Neutrophil (primary cell): ENCODE results near the gene ABLIM2.

ENCODE experiments used
- H3K27ac ChIP-seq: fragments of 200-600 bp; sonication (generic); 2 replicates; pipeline ENCODE4 v1.5.1; 2016; ENCODE audit warnings: mild to moderate bottlenecking, moderate library complexity
- H3K27me3 ChIP-seq: fragments of 200-600 bp; sonication (generic); 2 replicates; pipeline ENCODE4 v1.6.0; 2016; ENCODE audit warnings: mild to moderate bottlenecking
- H3K36me3 ChIP-seq: fragments of 200-600 bp; sonication (generic); 2 replicates; pipeline ENCODE4 v1.5.1; 2017
- H3K4me1 ChIP-seq, 2 experiments: fragments of 200-600 bp in 1 of 2; sonication (generic) in 1 of 2; 1 replicate in 1 of 2; 2 replicates in 1 of 2; pipeline versions ENCODE4 v1.5.1 to v1.6.1; 2013 to 2016; ENCODE audit warnings: low read depth in 1 of 2, low read length in 1 of 2, mild to moderate bottlenecking in 1 of 2, moderate library complexity in 1 of 2; ENCODE audit not compliant: control insufficient read depth in 1 of 2, insufficient read depth in 1 of 2
- H3K4me3 ChIP-seq, 2 experiments: fragments of 200-600 bp in 1 of 2; sonication (generic) in 1 of 2; 1 replicate in 1 of 2; 2 replicates in 1 of 2; pipeline ENCODE4 v1.5.1; 2013 to 2016; ENCODE audit warnings: low read depth in 1 of 2, low read length in 1 of 2, mild to moderate bottlenecking in 1 of 2, moderate library complexity in 1 of 2
- H3K9me3 ChIP-seq: fragments of 200-600 bp; sonication (generic); 2 replicates; pipeline ENCODE4 v1.5.1; 2016
- TF ChIP-seq, protein P1 (sequence below): fragments of 200-600 bp; sonication (generic); IDR thresholded peaks from 2 replicates; pipeline ENCODE4 v1.5.1; 2016; ENCODE audit warnings: antibody characterized with exemption

The ABLIM2 gene

DNA sequence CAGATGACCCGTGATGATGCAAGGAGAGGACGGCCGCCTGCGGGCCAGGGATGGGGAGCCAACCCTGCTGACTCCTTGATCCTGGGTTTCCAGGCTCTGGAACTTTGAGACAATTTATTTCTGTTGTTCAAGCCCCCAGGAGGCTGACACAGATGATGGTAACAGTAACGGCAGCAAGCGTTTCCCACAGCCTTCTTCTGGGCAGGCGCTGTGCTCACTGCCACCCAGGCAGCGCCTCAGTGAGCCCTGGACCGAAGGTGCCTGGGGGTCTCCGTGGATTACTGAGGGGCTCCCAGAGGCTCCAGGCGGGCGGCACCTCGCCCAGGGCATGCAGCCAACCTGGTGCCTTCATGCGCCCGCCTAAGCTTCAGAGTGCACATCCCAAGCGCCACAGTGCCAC is 115.0 kb downstream of the ABLIM2 start:
- H3K36me3 ChIP-seq = no peaks in the 10 kb centered on the region
- TF ChIP-seq, protein P1, sequence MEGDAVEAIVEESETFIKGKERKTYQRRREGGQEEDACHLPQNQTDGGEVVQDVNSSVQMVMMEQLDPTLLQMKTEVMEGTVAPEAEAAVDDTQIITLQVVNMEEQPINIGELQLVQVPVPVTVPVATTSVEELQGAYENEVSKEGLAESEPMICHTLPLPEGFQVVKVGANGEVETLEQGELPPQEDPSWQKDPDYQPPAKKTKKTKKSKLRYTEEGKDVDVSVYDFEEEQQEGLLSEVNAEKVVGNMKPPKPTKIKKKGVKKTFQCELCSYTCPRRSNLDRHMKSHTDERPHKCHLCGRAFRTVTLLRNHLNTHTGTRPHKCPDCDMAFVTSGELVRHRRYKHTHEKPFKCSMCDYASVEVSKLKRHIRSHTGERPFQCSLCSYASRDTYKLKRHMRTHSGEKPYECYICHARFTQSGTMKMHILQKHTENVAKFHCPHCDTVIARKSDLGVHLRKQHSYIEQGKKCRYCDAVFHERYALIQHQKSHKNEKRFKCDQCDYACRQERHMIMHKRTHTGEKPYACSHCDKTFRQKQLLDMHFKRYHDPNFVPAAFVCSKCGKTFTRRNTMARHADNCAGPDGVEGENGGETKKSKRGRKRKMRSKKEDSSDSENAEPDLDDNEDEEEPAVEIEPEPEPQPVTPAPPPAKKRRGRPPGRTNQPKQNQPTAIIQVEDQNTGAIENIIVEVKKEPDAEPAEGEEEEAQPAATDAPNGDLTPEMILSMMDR = no peak
- H3K4me3 ChIP-seq = no peak overlapping the region
- H3K27ac ChIP-seq = no peak overlapping the region
- H3K9me3 ChIP-seq = no peaks in the 10 kb centered on the region
- no peaks in the 10 kb centered on the region for H3K4me1 ChIP-seq
- peaks cover 67% of the 10 kb centered on the region for H3K27me3 ChIP-seq

DNA sequence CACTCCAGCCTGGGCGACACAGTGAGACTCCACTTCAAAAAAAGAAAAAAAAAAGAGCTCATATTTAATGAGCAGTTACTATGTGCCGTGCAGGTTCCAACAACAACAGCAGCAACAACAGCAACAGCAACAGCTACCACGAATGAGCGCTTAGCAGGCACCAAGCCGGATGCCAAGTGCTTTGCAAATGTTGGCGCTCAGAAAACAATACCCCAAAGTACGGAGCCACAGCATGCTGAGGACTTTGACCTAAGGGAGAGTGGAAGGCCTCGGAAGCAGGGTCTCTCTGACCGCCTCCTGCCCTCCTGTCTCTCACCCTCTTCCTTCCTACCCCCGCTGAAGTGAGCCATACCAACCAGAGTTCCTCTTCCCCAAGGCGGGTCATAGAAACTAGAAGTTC is 116.7 kb downstream of the ABLIM2 start:
- Histone ChIP-seq H3K9me3 (no peaks in the 10 kb centered on the region), H3K27me3 (peaks cover 72% of the 10 kb centered on the region), H3K27ac (no peak overlapping the region), H3K36me3 (no peaks in the 10 kb centered on the region), H3K4me3 (no peak overlapping the region), H3K4me1 (no peaks in the 10 kb centered on the region)
- TF ChIP-seq, protein P1 = no peak

DNA sequence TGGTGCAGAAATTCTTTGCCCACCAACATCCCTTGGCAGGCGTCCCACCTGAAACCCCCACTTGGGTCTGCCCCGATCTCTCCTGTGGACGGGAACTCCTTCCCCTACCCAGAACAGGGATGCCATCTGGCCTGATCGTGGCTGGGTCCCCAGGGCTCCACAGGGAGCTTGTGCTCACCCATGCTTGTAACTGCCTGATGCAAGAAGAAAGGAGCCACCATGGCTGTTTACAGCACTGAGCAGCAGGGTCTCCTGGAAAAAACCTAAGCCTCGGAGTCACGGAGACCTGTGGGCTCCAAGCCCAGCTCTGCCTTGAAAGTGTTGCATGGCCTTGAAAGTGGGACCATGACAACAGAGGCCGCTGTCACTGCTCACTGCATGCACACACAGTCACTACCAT is 117.4 kb downstream of the ABLIM2 start:
- Histone ChIP-seq H3K36me3 (no peaks in the 10 kb centered on the region), H3K27ac (no peak overlapping the region), H3K27me3 (peaks cover 70% of the 10 kb centered on the region), H3K4me1 (no peaks in the 10 kb centered on the region), H3K9me3 (no peaks in the 10 kb centered on the region), H3K4me3 (no peak overlapping the region)
- TF ChIP-seq, protein P1 = no peak

DNA sequence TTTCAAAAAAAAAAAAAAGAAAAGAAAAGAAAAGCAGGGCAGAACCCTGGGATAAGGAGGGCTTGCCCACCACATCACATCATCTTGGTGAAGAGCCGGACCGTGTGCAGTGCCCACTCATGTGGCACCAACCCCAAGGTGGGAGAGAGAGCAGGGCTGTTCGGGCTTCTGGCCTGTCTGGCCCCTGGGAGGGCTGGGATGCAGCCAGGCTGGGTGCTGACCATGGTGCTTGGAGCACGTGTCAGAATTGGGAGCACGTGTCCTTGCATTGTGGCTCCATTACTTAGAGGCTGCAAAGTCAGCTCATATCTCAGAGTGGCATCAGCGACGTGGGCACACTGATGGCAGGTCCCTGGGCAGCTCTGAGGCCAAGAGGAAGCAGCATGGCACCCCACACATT is 118.0 kb downstream of the ABLIM2 start:
- H3K27me3 ChIP-seq = peaks cover 70% of the 10 kb centered on the region
- TF ChIP-seq, protein P1 = no peak
- no peaks in the 10 kb centered on the region for H3K9me3 ChIP-seq
- no peaks in the 10 kb centered on the region for H3K4me1 ChIP-seq
- no peak overlapping the region for H3K27ac ChIP-seq
- no peaks in the 10 kb centered on the region for H3K36me3 ChIP-seq
- H3K4me3 ChIP-seq = no peak overlapping the region

DNA sequence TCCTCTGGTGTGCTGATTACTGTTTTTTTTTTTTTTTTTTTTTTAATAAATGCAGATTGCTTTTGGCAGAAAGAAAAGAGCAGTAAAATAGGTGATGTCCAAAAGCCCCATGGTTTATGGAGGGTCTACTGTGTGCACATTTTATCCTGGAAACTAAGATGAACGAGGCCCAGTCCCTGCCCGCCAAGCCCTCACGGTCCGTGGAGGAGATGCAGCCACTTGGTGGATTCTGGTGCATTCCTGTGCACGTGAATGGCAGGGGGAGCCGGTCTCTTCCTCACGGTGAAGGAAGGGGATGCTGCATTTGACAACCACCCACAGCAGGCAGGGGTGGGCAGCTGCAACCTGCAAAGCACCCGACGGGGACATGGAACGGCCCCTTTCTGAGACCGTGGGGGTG is 118.8 kb downstream of the ABLIM2 start:
- Histone ChIP-seq H3K4me1 (no peaks in the 10 kb centered on the region), H3K27me3 (peaks cover 70% of the 10 kb centered on the region), H3K27ac (no peak overlapping the region), H3K36me3 (no peaks in the 10 kb centered on the region), H3K9me3 (no peaks in the 10 kb centered on the region), H3K4me3 (no peak overlapping the region)
- TF ChIP-seq, protein P1 = no peak

DNA sequence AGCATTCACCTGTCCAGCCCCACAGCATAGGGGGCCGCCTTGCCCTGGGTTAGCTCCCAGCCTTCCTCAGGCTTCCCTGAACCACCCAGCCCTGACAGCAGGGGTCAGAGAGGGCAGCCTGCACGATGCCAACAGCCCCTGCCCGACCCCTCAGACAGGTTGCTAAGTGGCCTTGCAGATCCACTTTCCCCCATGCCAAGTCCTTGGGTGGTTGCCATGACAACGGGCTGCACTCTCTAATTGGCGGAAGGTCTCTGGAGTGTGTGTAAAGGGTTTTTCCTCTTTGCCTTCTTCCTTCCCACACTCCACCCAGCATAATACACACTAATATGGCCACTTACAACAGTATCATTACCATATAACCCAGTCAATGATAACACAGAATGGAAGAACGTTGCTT is 119.3 kb downstream of the ABLIM2 start:
- TF ChIP-seq, protein P1 = no peak
- Histone ChIP-seq H3K4me3 (no peak overlapping the region), H3K27me3 (peaks cover 64% of the 10 kb centered on the region)

More for the DNA sequence above, 119.3 kb downstream of the ABLIM2 start:
- no peak overlapping the region for H3K27ac ChIP-seq
- no peaks in the 10 kb centered on the region for H3K9me3 ChIP-seq
- no peaks in the 10 kb centered on the region for H3K36me3 ChIP-seq
- no peaks in the 10 kb centered on the region for H3K4me1 ChIP-seq
